Endothelial cell (in vitro differentiated cells): ENCODE results near the gene PIK3R2. TPM values are rescaled to one million over a fixed set of nuclear protein-coding genes. Genes with fewer than 3 reads are reported as not detected.

Source experiments
- DNase-seq: peaks from one replicate; pipeline ENCODE4 v3.0.0; 2021; ENCODE audit warnings: low spot score
- H3K27ac Mint-ChIP-seq: one replicate; pipeline ENCODE4 v1.8.0; 2021; ENCODE audit warnings: mixed read lengths, inconsistent platforms; ENCODE audit not compliant: unreplicated experiment
- H3K27me3 Mint-ChIP-seq: one replicate; pipeline ENCODE4 v1.8.0; 2021; ENCODE audit warnings: mild to moderate bottlenecking, moderate library complexity, mixed read lengths, inconsistent platforms; ENCODE audit not compliant: unreplicated experiment
- H3K36me3 Mint-ChIP-seq: one replicate; pipeline ENCODE4 v1.8.0; 2021; ENCODE audit warnings: mild to moderate bottlenecking, low read depth, mixed read lengths, inconsistent platforms; ENCODE audit not compliant: unreplicated experiment
- H3K4me1 Mint-ChIP-seq: one replicate; pipeline ENCODE4 v1.8.0; 2021; ENCODE audit warnings: mild to moderate bottlenecking, mixed read lengths, inconsistent platforms; ENCODE audit not compliant: unreplicated experiment
- H3K4me3 Mint-ChIP-seq: one replicate; pipeline ENCODE4 v1.8.0; 2021; ENCODE audit warnings: mild to moderate bottlenecking, mixed read lengths, inconsistent platforms; ENCODE audit not compliant: unreplicated experiment
- H3K9me3 Mint-ChIP-seq: one replicate; pipeline ENCODE4 v1.8.0; 2021; ENCODE audit warnings: mixed read lengths, inconsistent platforms; ENCODE audit not compliant: unreplicated experiment
- CTCF ChIP-seq: fragments of 200-600 bp; sonication (generic); IDR thresholded peaks from one replicate; pipeline ENCODE4 v1.5.0; 2021; ENCODE audit warnings: antibody characterized with exemption; ENCODE audit not compliant: unreplicated experiment
- total RNA-seq: library from RNA; stranded (reverse); fragmentation: NEBNext Ultra II Directional; extraction: Animal tissue kit (Norgen Biotek cat#: 25700); gene quantifications from one replicate; pipeline ENCODE4 v1.2.1, GENCODE V29; 2021; ENCODE audit not compliant: unreplicated experiment

The PIK3R2 gene
- total RNA-seq, 1 donor from 2014 or later = 28.0 TPM

GRCh38 chr19:18152442-18152816 lies 534 bp upstream of the PIK3R2 start:
- peaks cover 16% of the 10 kb centered on the region for H3K27me3 Mint-ChIP-seq
- peak overlapping the region; percentile 97 for H3K27ac Mint-ChIP-seq
- peaks cover 11% of the 10 kb centered on the region for H3K4me1 Mint-ChIP-seq
- DNase-seq = peak; percentile 95
- peak; percentile 78 for TF ChIP-seq CTCF
- no peaks in the 10 kb centered on the region for H3K9me3 Mint-ChIP-seq
- peaks cover 5% of the 10 kb centered on the region for H3K36me3 Mint-ChIP-seq
- H3K4me3 Mint-ChIP-seq = peak overlapping the region; percentile 87

- Mint-ChIP-seq H3K9me3 (no peaks in the 10 kb centered on the region), H3K36me3 (peaks cover 5% of the 10 kb centered on the region), H3K27me3 (peaks cover 15% of the 10 kb centered on the region), H3K27ac (peak overlapping the region; percentile 91), H3K4me1 (peaks cover 11% of the 10 kb centered on the region), H3K4me3 (peak overlapping the region; percentile 96)
- TF ChIP-seq CTCF = no peak
- DNase-seq = no peak
Measured at GRCh38 chr19:18153556-18154134, 682 bp downstream of the PIK3R2 start.

- no peak overlapping the region for H3K27ac Mint-ChIP-seq
- H3K27me3 Mint-ChIP-seq = peaks cover 19% of the 10 kb centered on the region
- peaks cover 8% of the 10 kb centered on the region for H3K36me3 Mint-ChIP-seq
- TF ChIP-seq CTCF = no peak
- no peak for DNase-seq
- H3K4me1 Mint-ChIP-seq = peaks cover 11% of the 10 kb centered on the region
- no peaks in the 10 kb centered on the region for H3K9me3 Mint-ChIP-seq
- H3K4me3 Mint-ChIP-seq = peak overlapping the region; percentile 73
Measured at GRCh38 chr19:18155095-18156087, 2.4 kb downstream of the PIK3R2 start.

- no peak for TF ChIP-seq CTCF
- no peak for DNase-seq
- H3K4me3 Mint-ChIP-seq = peak overlapping the region; percentile 73
- H3K27me3 Mint-ChIP-seq = peaks cover 19% of the 10 kb centered on the region
- peaks cover 9% of the 10 kb centered on the region for H3K36me3 Mint-ChIP-seq
- H3K4me1 Mint-ChIP-seq = peaks cover 11% of the 10 kb centered on the region
- no peaks in the 10 kb centered on the region for H3K9me3 Mint-ChIP-seq
- no peak overlapping the region for H3K27ac Mint-ChIP-seq
Measured at GRCh38 chr19:18156268-18156667, 3.3 kb downstream of the PIK3R2 start.
